ENCODE measurements around the gene MDFIC2. TPM values are rescaled to one million over a fixed set of nuclear protein-coding genes. Genes with fewer than 3 reads are reported as not detected.

Gene MDFIC2
- polyA plus RNA-seq, 1 experiment = not detected

DNA sequence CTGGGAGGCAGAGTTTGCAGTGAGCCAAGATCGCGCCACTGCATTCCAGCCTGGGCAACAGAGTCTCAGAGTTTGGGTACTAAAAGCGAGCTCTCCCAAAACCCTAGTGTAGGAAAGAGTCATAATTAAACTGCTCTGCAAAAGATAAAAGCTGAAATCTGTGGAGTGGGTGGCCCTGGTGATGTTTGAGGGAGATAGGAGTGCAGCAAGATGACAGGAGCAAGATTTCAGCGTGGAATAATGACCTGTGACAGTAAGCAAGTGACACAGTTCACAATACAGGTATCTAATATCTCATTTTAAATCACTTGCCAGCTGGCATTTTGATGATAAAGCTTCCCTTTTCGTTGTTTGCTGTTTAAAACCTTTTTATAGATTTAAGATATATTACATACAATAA is 79.3 kb downstream of the MDFIC2 start:
- Histone ChIP-seq H3K4me3 (ENCODE audit: low read depth, low read length) (no peak overlapping the region), H3K27me3 (ENCODE audit: control insufficient read depth, insufficient read depth, low read length) (no peaks in the 10 kb centered on the region), H3K36me3 (ENCODE audit: control insufficient read depth, insufficient read depth, low read length) (no peaks in the 10 kb centered on the region)
- CTCF ChIA-PET = no interaction called here
- DNase-seq (ENCODE audit: low read depth) = no peak
- POLR2A ChIA-PET = no interaction called here
- TF ChIP-seq, protein P1, sequence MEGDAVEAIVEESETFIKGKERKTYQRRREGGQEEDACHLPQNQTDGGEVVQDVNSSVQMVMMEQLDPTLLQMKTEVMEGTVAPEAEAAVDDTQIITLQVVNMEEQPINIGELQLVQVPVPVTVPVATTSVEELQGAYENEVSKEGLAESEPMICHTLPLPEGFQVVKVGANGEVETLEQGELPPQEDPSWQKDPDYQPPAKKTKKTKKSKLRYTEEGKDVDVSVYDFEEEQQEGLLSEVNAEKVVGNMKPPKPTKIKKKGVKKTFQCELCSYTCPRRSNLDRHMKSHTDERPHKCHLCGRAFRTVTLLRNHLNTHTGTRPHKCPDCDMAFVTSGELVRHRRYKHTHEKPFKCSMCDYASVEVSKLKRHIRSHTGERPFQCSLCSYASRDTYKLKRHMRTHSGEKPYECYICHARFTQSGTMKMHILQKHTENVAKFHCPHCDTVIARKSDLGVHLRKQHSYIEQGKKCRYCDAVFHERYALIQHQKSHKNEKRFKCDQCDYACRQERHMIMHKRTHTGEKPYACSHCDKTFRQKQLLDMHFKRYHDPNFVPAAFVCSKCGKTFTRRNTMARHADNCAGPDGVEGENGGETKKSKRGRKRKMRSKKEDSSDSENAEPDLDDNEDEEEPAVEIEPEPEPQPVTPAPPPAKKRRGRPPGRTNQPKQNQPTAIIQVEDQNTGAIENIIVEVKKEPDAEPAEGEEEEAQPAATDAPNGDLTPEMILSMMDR (IDR thresholded peaks at IDR 0.05; ENCODE audit: insufficient read depth, low read depth, low read length) = no peak

DNA sequence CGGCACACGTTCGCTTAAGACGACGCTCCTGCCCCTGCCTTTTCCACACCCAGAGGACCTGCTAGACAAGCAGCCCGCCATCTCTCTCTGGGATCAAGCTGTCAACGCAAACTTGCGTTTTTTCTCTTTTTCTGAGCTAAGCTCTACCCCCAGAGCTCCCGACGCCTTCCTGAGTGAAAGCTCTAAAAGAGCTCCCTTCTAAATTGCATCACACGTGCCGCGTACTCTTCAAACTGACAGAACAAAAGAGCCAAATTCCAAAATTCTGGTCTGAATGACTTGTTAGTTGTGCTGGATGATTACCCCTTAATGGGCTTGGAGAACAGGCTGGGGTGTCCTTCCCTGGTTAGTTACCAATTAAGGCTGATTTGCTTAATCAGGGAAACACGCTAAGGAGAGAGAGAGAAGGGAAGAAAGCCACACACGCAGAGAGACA is 81.2 kb downstream of the MDFIC2 start:
- ChIA-PET POLR2A (no interaction called here), CTCF (no interaction called here)
- no peak overlapping the region for H3K4me3 ChIP-seq (ENCODE audit: low read depth, low read length)
- no peaks in the 10 kb centered on the region for H3K27me3 ChIP-seq (ENCODE audit: control insufficient read depth, insufficient read depth, low read length)
- no peak for DNase-seq (ENCODE audit: low read depth)
- TF ChIP-seq, protein P1 (IDR thresholded peaks at IDR 0.05; ENCODE audit: insufficient read depth, low read depth, low read length) = no peak
- no peaks in the 10 kb centered on the region for H3K36me3 ChIP-seq (ENCODE audit: control insufficient read depth, insufficient read depth, low read length)

DNA sequence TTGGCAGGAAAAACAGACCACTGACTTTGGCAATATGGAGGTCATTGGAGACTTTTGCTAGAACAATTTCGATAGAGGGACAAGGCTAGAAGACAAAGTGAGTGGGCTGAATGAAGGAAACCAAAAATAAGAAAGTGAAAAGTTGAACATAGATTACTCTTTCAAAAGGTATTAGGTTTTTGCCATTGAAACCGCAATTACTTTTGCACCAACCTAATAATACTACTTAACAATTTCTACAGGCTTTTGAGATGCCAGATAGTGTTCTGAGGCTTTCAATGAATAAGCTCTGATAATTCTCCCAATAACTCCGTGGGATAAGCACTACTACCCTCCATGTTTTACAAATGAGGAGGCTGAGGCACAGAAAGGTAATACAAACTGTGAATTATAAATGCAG is 85.0 kb downstream of the MDFIC2 start:
- POLR2A ChIA-PET = no interaction called here
- Histone ChIP-seq H3K27me3 (ENCODE audit: control insufficient read depth, insufficient read depth, low read length) (no peaks in the 10 kb centered on the region), H3K4me3 (ENCODE audit: low read depth, low read length) (no peak overlapping the region), H3K36me3 (ENCODE audit: control insufficient read depth, insufficient read depth, low read length) (no peaks in the 10 kb centered on the region)
- no peak for DNase-seq (ENCODE audit: low read depth)
- CTCF ChIA-PET = no interaction called here
- TF ChIP-seq, protein P1 (IDR thresholded peaks at IDR 0.05; ENCODE audit: insufficient read depth, low read depth, low read length) = no peak

DNA sequence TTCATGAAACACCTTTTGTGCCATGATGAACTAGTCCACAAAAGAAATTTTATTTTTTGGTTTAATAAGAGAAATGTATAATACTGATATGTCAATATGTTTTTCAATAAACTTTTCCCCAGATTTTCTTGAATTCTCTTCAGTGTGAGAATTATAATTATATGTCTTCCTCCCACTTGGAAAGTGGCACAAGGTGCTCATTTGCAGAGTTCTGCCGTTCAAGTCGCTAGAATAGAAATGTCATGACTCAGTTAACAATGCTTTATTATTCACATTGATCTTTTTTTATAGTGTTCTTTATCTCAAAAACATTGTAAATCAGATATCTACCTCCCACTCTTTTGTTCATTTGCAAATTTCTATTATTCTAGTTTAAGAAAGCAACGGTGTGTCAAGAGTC is 87.3 kb downstream of the MDFIC2 start:
- H3K4me3 ChIP-seq (ENCODE audit: low read depth, low read length) = no peak overlapping the region
- no peaks in the 10 kb centered on the region for H3K27me3 ChIP-seq (ENCODE audit: control insufficient read depth, insufficient read depth, low read length)
- ChIA-PET CTCF (no interaction called here), POLR2A (no interaction called here)
- H3K36me3 ChIP-seq (ENCODE audit: control insufficient read depth, insufficient read depth, low read length) = no peaks in the 10 kb centered on the region
- TF ChIP-seq, protein P1 (IDR thresholded peaks at IDR 0.05; ENCODE audit: insufficient read depth, low read depth, low read length) = no peak
- no peak for DNase-seq (ENCODE audit: low read depth)

DNA sequence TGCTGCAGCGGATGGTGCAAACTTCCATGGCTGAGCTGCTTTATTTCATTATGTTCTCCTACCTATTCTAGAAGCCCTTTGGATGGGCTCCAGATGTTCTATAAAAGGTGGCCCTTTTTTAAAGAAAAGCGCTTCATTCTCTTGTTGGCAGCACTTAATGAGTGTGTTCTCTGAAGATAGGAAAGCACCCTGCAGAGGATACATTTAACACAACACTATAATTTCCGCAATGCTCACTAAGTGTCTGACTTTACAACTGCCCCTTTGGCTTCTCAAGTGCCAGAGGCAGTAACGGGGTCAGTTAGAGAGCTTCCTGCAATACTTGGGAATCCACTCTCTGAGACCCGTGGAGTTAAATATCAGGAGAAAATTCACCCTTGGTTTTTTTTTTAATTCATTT is 88.1 kb downstream of the MDFIC2 start:
- POLR2A ChIA-PET = no interaction called here
- DNase-seq (ENCODE audit: low read depth) = no peak
- no peaks in the 10 kb centered on the region for H3K36me3 ChIP-seq (ENCODE audit: control insufficient read depth, insufficient read depth, low read length)
- CTCF ChIA-PET = no interaction called here
- no peak overlapping the region for H3K4me3 ChIP-seq (ENCODE audit: low read depth, low read length)
- H3K27me3 ChIP-seq (ENCODE audit: control insufficient read depth, insufficient read depth, low read length) = no peaks in the 10 kb centered on the region
- TF ChIP-seq, protein P1 (IDR thresholded peaks at IDR 0.05; ENCODE audit: insufficient read depth, low read depth, low read length) = no peak
